HEK293T (cell line): ENCODE data around the gene PSME2.

Experiments used
- CTCF ChIA-PET: fragments of 350-600 bp; formaldehyde crosslinking; extraction: SDS; loops from one replicate; lab custom pipeline; 2021; ENCODE audit warnings: antibody characterized with exemption, inconsistent platforms; lab: Yijun Ruan, JAX
- POLR2A ChIA-PET: fragments of 350-600 bp; formaldehyde crosslinking; extraction: SDS; loops from one replicate; lab custom pipeline; 2020; ENCODE audit warnings: antibody characterized with exemption, inconsistent platforms; lab: Yijun Ruan, JAX
- DNase-seq: peaks from one replicate; pipeline ENCODE4 v3.0.0; 2012; ENCODE audit warnings: mixed read lengths; ENCODE audit errors: extremely low spot score
- ARNT ChIP-seq: fragments of 450-650 bp; IDR thresholded peaks from 2 replicates; pipeline ENCODE4 v1.6.1; 2017; ENCODE audit warnings: mild to moderate bottlenecking
- BHLHE40 ChIP-seq: fragments of 450-650 bp; IDR thresholded peaks from 2 replicates; pipeline ENCODE4 v1.6.1; 2016; ENCODE audit warnings: mild to moderate bottlenecking, moderate library complexity, borderline replicate concordance
- CTBP1 ChIP-seq: fragments of 450-650 bp; IDR thresholded peaks from 2 replicates; pipeline ENCODE4 v1.6.1; 2016; ENCODE audit warnings: borderline replicate concordance
- ELF4 ChIP-seq: fragments of 450-650 bp; IDR thresholded peaks from 2 replicates; pipeline ENCODE4 v1.6.1; 2017; ENCODE audit warnings: antibody characterized with exemption
- FOXA1 ChIP-seq: fragments of 450-650 bp; IDR thresholded peaks from 2 replicates; pipeline ENCODE4 v1.6.1; 2016; ENCODE audit warnings: mild to moderate bottlenecking
- FOXK2 ChIP-seq: fragments of 450-650 bp; IDR thresholded peaks from 2 replicates; pipeline ENCODE4 v1.6.1; 2016; ENCODE audit warnings: mild to moderate bottlenecking
- FOXM1 ChIP-seq: fragments of 450-650 bp; IDR thresholded peaks from 2 replicates; pipeline ENCODE4 v1.6.1; 2017; ENCODE audit warnings: mild to moderate bottlenecking, borderline replicate concordance
- HDGF ChIP-seq: fragments of 450-650 bp; IDR thresholded peaks from 2 replicates; pipeline ENCODE4 v1.6.1; 2017; ENCODE audit warnings: antibody characterized with exemption, borderline replicate concordance
- L3MBTL2 ChIP-seq: fragments of 450-650 bp; conservative IDR thresholded peaks from 2 replicates; pipeline ENCODE4 v1.6.1; 2016; ENCODE audit warnings: mild to moderate bottlenecking
- LEF1 ChIP-seq: fragments of 450-650 bp; IDR thresholded peaks from 2 replicates; pipeline ENCODE4 v1.6.1; 2017; ENCODE audit warnings: mild to moderate bottlenecking, borderline replicate concordance
- NFRKB ChIP-seq: fragments of 450-650 bp; IDR thresholded peaks from 2 replicates; pipeline ENCODE4 v1.6.1; 2016; ENCODE audit warnings: mild to moderate bottlenecking, moderate library complexity
- SP1 ChIP-seq: fragments of 450-650 bp; IDR thresholded peaks from 2 replicates; pipeline ENCODE4 v1.6.1; 2017
- SUZ12 ChIP-seq: fragments of 450-650 bp; IDR thresholded peaks from 2 replicates; pipeline ENCODE4 v1.6.1; 2016; ENCODE audit warnings: mild to moderate bottlenecking
- TARDBP ChIP-seq: fragments of 450-650 bp; IDR thresholded peaks from 2 replicates; pipeline ENCODE4 v1.6.1; 2016
- ZNF384 ChIP-seq: fragments of 450-650 bp; IDR thresholded peaks from 2 replicates; pipeline ENCODE4 v1.6.1; 2016
- TF ChIP-seq, protein P1 (sequence below): fragments of 450-650 bp; IDR thresholded peaks from 2 replicates; pipeline ENCODE4 v1.6.1; 2016

The PSME2 gene

DNA sequence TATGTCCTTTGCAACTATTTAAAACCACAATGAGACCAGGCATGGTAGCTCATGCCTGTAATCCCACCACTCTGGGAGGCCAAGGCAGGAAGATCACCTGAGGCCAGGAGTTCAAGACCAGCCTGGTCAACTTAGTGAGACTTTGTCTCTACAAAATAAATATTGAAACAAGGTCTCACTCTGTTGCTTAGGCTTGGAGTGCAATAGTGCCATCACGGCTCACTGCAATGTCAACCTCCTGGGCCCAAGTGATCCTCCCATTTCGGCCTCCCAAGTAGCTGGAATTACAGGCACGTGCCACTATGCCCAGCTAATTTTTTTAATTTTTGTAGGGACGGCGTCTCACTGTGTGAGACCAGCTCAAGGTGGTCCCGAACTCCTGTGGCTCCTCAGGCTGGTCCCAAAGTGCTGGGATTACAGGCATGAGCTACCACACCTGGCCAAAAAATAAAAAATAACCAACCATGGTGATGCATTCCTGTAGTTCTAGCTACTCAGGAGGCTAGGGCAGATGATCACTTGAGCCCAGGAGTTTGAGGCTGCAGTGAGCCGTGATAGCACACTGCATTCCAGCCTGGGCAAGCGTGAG, 16.9 kb downstream of the PSME2 start:
- DNase-seq: no peak
- CTCF ChIA-PET: no interaction called here
- TF ChIP-seq HDGF (no peak), BHLHE40 (no peak), CTBP1 (no peak), ARNT (no peak), L3MBTL2 (no peak), SUZ12 (no peak), ZNF384 (no peak), LEF1 (no peak), TARDBP (no peak)
- TF ChIP-seq, protein P1, sequence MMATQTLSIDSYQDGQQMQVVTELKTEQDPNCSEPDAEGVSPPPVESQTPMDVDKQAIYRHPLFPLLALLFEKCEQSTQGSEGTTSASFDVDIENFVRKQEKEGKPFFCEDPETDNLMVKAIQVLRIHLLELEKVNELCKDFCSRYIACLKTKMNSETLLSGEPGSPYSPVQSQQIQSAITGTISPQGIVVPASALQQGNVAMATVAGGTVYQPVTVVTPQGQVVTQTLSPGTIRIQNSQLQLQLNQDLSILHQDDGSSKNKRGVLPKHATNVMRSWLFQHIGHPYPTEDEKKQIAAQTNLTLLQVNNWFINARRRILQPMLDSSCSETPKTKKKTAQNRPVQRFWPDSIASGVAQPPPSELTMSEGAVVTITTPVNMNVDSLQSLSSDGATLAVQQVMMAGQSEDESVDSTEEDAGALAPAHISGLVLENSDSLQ: no peak
- POLR2A ChIA-PET: interaction anchor here (0.7 to 2.2 kb wide), 2 partner anchors 9 to 12 kb away, joined by 3 to 6 read pairs; partner anchors contain the start of gene EMC9

DNA sequence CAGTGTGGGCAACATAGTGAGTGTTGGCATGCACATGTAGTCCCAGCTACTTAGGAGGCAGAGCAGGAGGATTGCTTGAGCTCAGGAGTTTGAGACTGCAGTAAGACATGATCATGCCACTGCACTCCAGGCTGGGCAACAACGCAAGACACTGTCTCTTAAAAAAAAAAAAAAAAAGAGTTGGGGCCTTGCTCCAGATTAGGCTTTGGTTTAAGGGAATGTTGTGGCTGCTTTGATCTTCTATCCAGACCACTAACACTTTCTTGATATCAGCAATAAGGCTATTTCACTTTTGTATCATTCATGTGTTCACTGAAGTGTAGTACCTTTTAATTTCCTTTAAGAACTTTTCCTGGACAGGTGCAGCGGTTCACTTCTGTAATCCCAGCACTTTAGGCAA, 18.7 kb downstream of the PSME2 start:
- POLR2A ChIA-PET: interaction anchor here (1.0 to 2.7 kb wide), 3 partner anchors 9 to 20 kb away, joined by 4 to 24 read pairs (median 7); partner anchors contain the start of genes EMC9, PSME1 and RNF31
- DNase-seq: no peak
- TF ChIP-seq ARNT (no peak), L3MBTL2 (no peak), FOXM1 (no peak), ZNF384 (no peak), FOXK2 (no peak), TARDBP (no peak), FOXA1 (no peak), SP1 (no peak), SUZ12 (no peak), HDGF (no peak)
- TF ChIP-seq, protein P1: no peak
- CTCF ChIA-PET: no interaction called here

DNA sequence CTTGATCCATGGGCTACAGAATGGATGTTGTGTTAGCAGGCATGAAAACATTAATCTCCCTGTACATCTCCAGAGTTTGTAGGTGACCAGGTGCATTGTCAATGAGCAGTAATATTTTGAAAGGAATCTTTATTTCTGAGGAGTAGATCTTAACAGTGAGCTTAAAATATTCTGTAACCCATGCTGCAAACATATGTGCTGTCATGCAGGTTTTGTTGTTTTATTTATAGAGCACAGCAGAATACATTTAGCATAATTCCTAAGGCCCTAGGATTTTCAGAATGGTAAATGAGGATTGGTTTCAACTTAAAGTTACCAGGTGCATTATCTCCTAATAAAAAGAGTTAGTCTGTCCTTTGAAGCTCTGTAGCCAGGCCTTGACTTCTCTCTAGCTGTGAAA, 19.5 kb downstream of the PSME2 start:
- ChIA-PET POLR2A (interaction anchor here (1.0 to 2.7 kb wide), 4 partner anchors 10 to 21 kb away, joined by 4 to 24 read pairs (median 6); partner anchors contain the start of genes DCAF11, EMC9, NRL and PSME1), CTCF (interaction anchor here (0.6 to 1.0 kb wide), 2 partner anchors 44 to 68 kb away, joined by 3 to 4 read pairs; no protein-coding TSS in a partner anchor)
- DNase-seq: no peak
- TF ChIP-seq, protein P1: no peak
- no peak for TF ChIP-seq FOXM1
- TF ChIP-seq ARNT: no peak

DNA sequence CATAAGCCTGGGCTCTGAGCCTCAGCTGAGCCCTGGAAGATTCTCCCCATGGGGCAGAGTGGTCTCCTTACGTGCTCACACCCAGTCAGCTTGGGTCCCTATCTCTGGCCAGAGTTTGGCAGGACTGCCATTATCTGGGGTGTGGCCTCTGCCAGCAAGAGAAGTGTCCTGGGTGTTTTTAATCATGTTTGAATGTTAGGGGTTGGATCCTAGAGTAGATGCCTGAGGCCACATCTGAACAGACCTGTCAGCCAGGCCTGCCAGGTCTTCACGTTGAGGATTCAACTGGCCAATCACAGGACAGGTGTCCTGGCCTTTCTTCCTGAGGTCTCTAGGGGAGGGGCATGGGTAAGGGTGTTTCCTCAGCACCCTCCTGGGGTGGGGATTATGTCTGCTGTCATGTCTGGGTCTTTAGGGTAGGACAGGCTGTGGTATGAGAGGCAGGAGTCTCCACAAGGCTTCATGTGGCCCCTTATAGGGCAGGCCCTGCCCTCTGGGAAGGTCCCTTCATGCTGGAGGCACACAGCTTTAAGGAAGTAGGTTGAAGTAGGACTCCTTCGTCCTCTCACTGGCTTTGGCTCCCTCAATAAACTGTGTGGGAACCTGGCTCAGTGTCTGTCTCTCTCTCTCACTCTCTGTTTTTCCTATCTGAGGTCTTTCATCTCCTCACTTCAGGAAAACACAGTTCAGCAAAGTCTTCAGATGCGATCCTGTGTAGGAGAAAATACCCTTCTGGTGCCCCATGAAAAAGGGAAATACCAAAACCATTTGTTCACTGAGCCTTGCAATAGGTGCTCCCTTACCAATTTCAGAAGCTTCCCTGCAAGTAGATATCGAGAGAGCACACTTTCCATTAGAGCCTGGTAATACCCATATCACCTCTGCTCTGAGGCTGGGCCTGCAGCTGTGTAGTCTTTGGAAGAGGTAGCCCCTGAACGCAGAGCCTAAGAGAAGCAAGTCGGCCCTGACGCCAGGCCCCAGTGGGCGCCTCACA, 22.7 kb downstream of the PSME2 start:
- ChIA-PET CTCF (no interaction called here), POLR2A (interaction anchor here (1.2 to 3.8 kb wide), 3 partner anchors 9 to 18 kb away, joined by 3 to 25 read pairs (median 4); partner anchors contain the start of genes DCAF11, EMC9 and NRL)
- TF ChIP-seq TARDBP (no peak), ELF4 (no peak), FOXM1 (no peak), L3MBTL2 (no peak), ZNF384 (no peak), FOXK2 (no peak), FOXA1 (no peak), CTBP1 (no peak), HDGF (no peak)
- no peak for DNase-seq

DNA sequence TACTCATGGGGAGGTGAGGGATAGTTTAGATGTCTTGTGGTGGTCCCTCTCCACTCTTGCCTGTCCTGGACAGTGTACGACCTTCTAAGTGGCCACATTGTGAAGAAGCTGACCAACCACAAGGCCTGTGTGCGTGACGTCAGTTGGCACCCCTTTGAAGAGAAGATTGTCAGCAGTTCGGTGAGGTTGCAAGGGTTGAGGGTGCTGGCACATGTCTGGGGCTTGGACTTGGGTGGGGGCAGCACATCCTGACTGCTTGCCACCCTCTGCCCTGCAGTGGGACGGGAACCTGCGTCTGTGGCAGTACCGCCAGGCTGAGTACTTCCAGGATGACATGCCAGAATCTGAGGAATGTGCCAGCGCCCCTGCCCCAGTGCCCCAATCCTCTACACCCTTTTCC, 23.5 kb downstream of the PSME2 start:
- no peak for DNase-seq
- no peak for TF ChIP-seq SP1
- TF ChIP-seq ZNF384: no peak
- TF ChIP-seq CTBP1: no peak
- no peak for TF ChIP-seq TARDBP
- no peak for TF ChIP-seq BHLHE40
- TF ChIP-seq LEF1: no peak
- no peak for TF ChIP-seq ELF4
- TF ChIP-seq L3MBTL2: no peak
- TF ChIP-seq, protein P1: no peak
- TF ChIP-seq ARNT: no peak
- TF ChIP-seq NFRKB: no peak
- TF ChIP-seq SUZ12: no peak
- TF ChIP-seq FOXK2: no peak
- TF ChIP-seq HDGF: no peak
- no peak for TF ChIP-seq FOXA1
- no peak for TF ChIP-seq FOXM1

More for the DNA sequence above, 23.5 kb downstream of the PSME2 start:
- ChIA-PET CTCF (no interaction called here), POLR2A (interaction anchor here (3.8 kb wide), 1 partner anchor 9 kb away, joined by 25 read pairs; the partner anchor contains the start of genes DCAF11 and NRL)
